ENCODE data around the gene MMP25. TPM values are rescaled to one million over a fixed set of nuclear protein-coding genes. Genes with fewer than 3 reads are reported as not detected.

The MMP25 gene
- total RNA-seq, 1 donor from 2014 or later = 0.52 TPM

DNA sequence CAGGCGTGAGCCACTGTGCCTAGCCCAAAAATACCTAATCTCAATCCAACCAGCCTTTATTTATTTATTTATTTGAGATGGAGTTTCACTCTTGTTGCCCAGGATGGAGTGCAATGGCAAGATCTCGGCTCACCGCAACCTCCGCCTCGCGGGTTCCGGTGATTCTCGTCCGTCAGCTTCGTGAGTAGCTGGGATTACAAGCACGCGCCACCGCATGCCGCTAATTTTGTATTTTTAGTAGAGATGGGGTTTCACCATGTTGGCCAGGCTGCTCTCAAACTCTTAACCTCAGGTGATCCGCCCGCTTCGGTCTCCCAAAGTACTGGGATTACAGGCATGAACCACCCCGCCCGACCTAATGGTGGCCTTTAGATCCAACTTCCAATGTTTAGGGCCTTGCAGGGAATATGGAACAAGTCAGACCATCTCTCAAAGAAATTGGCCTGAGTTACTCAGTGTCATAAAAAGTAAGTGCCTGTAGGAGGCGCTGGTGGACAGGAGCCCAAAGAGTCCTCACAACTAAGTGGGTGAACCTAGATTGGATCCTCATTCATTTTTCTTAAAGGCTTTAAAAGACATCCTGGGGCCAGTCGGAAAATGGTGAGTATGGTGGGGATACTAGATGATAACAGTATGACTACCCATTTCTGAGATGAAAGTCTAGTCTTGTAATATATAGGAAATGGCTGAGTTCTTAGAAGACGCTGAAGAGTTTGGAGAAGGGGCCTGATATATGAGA is 48.1 kb downstream of the MMP25 start:
- TF ChIP-seq, protein P1, sequence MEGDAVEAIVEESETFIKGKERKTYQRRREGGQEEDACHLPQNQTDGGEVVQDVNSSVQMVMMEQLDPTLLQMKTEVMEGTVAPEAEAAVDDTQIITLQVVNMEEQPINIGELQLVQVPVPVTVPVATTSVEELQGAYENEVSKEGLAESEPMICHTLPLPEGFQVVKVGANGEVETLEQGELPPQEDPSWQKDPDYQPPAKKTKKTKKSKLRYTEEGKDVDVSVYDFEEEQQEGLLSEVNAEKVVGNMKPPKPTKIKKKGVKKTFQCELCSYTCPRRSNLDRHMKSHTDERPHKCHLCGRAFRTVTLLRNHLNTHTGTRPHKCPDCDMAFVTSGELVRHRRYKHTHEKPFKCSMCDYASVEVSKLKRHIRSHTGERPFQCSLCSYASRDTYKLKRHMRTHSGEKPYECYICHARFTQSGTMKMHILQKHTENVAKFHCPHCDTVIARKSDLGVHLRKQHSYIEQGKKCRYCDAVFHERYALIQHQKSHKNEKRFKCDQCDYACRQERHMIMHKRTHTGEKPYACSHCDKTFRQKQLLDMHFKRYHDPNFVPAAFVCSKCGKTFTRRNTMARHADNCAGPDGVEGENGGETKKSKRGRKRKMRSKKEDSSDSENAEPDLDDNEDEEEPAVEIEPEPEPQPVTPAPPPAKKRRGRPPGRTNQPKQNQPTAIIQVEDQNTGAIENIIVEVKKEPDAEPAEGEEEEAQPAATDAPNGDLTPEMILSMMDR (conservative IDR thresholded peaks at IDR 0.05; ENCODE audit: low read depth, low read length) = peak; percentile 71
- H3K4me3 ChIP-seq (ENCODE audit: low read depth, low read length) = no peak overlapping the region
- no peak for DNase-seq (ENCODE audit: low read depth)

DNA sequence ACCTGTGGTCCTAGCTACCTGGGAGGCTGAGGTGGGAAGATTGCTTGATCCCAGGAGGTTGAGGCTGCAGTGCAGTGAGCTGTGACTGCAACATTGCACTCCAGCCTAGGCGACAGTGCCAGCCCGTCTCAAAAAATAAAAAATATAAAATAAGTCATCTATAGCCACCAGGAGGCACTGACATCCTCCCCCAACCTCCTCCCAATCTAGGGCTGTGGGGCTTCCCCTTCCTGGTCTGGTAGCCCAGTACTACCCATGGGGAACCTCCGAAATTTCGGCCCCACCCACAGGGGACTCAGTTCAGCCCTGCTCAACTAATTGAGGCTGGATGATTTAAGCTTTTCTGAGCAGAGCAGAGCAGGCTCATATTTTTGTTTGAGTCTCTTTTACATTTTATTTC is 49.5 kb downstream of the MMP25 start:
- H3K4me3 ChIP-seq (ENCODE audit: low read depth, low read length) = no peak overlapping the region
- TF ChIP-seq, protein P1 (conservative IDR thresholded peaks at IDR 0.05; ENCODE audit: low read depth, low read length) = peak; percentile 34
- DNase-seq (ENCODE audit: low read depth) = no peak

DNA sequence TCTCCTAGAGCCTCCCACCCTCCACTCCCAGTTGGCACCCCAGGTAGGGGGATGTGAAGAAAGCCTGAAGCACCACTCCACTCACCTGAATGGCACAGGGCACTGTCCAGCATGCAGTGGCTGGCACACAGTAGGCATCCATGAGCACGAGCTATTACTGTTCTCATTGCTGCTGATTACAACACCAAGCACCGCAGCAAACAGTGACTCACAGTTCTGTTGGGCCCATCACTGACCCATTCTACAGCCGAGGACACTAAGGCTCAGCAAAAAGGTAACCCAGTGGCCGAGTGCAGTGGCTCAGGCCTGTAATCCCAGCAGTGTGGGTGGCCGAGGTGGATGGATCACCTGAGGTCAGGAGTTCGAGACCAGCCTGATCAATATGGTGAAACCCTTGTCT is 50.0 kb downstream of the MMP25 start:
- no peak for DNase-seq (ENCODE audit: low read depth)
- TF ChIP-seq, protein P1 (conservative IDR thresholded peaks at IDR 0.05; ENCODE audit: low read depth, low read length) = no peak
- H3K4me3 ChIP-seq (ENCODE audit: low read depth, low read length) = no peak overlapping the region

- TF ChIP-seq, protein P1 (conservative IDR thresholded peaks at IDR 0.05; ENCODE audit: low read depth, low read length) = no peak
- H3K4me3 ChIP-seq (ENCODE audit: low read depth, low read length) = no peak overlapping the region
- no peak for DNase-seq (ENCODE audit: low read depth)
These were observed 50.9 kb downstream of the MMP25 start for GRCh38 chr16:3097266-3097665.

DNA sequence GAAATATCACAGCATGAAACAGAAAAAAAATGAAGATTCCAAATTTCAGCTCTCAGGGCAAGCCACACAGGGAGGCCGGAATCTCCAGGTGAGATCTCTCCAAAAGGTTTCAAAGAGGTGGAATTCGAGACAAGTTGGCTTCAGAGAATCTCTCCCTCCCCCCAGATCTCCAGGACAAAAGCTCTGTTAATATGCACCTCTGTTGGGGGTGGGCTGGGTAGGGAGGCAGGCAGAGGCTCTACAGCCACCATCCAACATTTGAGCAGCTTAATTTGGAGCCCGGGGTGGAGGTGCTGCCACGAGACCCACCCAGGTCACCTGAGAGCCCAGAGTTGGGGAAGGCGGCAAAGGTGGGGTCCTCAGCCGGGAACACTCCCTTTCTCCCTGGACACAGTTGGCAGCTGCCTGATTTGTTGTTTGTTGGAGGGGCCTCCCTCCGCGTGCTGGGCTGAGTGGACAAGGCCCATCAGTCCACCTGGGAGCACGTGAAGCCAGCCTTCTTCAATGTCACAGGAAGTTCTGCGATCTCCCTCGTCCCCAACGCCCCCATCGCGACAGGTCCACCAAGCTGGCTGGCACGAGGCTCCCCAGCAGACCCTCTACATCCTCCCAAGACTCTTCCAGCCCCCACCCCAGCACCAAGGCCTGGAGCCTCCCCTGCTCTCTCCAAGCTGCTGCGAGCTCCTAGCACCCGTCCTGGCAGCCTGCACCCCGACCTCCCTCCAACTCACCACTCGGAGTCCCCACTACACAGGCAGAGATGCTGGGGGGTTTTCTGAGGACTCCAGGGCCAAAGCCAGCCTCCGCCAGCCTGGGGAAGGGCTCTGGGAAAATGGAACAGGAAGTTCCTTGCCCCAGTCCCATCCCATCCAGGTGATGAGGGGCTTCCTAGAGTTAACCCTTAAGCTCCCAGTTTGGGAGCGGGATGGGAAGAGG is 52.4 kb downstream of the MMP25 start, which contains the start of gene ZSCAN10:
Gene ZSCAN10 (minus strand): TSS at position 836 of the 936 bp plus-strand sequence. CDS start 6,357 bp downstream, outside the sequence.
- no peak for DNase-seq (ENCODE audit: low read depth)
- TF ChIP-seq, protein P1 (conservative IDR thresholded peaks at IDR 0.05; ENCODE audit: low read depth, low read length) = no peak
- H3K4me3 ChIP-seq (ENCODE audit: low read depth, low read length) = peak within 1 kb of the TSS; percentile 4

- H3K4me3 ChIP-seq (ENCODE audit: low read depth, low read length) = no peak overlapping the region
- TF ChIP-seq, protein P1 (conservative IDR thresholded peaks at IDR 0.05; ENCODE audit: low read depth, low read length) = no peak
- no peak for DNase-seq (ENCODE audit: low read depth)
These were observed 53.0 kb downstream of the MMP25 start for GRCh38 chr16:3099395-3099731.
